Activated CD4-positive, CD25-positive, alpha-beta regulatory T cell treated with anti-CD3 and anti-CD28 coated beads, Interleukin-2, amount 50 U/mL, for 16 hours (primary cell): ENCODE results near the gene PDE1C.

Experiments used
- DNase-seq: peaks from one replicate; pipeline ENCODE4 v3.0.0-alpha.2; 2020; ENCODE audit warnings: low read depth, low spot score

PDE1C gene

DNA sequence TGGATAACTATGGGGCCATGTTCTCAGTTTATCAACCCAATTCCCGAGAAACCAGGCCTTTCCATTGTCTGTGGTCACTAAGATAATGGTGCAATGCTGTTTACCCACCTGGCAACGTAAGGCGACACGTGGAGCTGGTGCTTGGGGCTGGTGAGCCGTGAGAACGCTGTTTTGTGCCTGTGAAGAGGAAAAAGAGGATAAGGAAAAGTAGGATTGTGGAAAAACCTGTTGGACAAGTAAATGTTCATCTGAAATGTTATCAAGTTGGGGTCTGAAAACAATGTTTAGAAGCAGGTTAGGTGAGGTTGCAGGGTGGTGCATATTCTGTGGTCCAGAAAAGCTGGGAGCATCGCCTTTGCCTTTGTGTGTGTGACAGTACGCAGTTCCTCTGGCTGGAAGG lies 294.7 kb downstream of the PDE1C start:
- DNase-seq = no peak

DNA sequence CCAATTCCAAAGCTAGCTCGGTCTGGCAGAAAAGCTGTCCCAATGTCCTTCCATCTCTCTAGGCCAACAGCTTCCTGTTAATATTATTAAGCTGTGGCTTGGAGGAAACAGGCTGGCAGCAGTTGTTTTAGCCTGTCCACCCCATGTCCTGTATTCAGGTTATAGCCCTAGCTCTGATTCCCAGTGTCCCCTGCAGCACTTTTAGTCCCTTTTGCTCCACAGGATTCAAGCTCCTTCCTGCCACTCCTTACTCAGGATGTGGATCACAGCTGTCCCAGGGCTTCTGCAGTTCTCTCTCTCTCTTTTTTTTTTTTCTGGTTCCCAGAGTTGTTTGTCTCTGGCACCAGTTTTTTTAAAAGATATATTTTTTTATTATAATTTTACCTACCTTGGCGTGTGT lies 298.0 kb downstream of the PDE1C start:
- no peak for DNase-seq

DNA sequence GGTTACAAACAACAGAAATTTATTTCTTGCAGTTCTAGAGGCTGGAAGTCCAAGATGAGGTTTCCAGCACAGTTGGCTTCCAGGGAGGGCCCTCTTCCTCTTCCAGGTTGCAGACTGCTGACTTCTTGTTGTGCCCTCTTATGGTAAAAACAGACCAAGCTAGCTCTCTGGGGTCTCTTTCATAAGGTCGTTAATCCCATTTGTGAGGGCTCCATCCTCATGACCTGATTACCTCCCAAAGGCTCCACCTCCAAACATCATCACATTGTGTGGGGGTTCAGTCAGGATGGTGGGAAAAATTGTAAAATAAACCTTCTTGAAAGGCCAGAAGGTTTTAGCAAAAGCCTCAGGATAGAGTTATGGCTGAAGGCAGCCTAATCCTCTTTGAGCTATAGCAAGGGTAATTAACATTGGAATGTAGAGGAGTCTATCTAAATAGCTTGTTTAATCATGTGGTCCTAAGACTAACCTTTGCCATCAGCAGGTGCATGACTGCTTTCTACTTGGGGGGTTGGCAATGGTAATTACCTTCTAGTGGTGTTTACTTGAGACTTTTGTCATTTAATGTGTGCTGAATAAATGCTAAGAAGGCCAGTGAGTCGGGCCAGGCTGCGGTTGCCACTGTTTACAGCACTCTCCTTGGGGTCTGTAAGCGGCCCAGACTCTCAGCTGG lies 302.4 kb downstream of the PDE1C start:
- no peak for DNase-seq

DNA sequence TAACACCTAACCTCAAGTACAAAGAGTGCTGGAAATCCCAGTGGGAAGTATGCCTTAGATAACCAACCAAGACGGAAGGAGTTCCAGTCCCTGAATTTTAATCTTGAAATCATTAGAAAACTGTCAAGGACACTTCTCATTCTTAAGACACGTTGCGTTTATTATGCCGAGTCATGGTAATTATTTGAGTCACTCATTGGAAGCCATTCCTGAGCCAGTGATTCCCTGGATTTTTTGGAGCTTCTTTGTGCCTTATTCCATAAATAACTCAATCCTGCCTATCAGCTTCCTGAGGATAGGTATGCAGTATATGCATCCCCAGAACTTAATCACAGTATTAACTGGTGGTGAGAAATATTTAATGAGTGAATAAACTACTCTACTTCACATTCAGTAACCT lies 305.7 kb downstream of the PDE1C start:
- no peak for DNase-seq

DNA sequence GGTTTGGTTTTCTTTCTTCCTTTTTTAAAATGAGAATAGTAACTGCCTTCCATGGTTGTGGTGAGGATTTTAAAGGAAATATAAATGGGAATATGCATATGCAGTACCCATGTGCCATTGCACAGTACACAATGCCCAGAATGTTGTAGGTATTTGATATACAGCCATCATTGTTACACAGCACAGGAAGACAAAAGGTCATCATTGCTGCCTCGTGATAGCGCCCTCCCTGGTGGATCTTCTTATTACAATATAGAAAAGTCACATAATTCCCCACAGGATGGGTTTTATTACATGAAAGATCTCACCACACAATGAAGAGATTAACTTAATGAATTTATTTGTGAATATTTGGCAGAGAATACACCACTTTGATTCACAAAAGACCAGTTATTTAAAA lies 306.7 kb downstream of the PDE1C start:
- no peak for DNase-seq

DNA sequence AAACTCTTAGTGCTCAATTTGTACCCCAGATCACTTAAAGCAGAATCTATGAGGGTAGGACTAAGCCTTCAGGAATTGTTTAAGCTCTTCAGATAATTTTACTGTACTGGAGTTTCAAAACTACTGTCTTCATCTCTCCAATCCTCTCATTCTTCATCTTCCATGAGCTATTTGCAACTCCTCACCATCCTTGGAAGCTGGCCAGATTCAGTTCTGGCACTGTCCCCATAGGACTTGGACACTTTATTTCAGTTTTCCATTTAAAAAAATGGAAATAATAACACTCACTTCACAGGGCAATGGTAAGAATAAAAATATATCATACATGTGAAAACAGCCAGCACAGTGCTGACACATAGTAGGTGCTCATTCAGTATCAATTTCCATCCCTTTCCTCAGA lies 308.6 kb downstream of the PDE1C start:
- DNase-seq = no peak

DNA sequence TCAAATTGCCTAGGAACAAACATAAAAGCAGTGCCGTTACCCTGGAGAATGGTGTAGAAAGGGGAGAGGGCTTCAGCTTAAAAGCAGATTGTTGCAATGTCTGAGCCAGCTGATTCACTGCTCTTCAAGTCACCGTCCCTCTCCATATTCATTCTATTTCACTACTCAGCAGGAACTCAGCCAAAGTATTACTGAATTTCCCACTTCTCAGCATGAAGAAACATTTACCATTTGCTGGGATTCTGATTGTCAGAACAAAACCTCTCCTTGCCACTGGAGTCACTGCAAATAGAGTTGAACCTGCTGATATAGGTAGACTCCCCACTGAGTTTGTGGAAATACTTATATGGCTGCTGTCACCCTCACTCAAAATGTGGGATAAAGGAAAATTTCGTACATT lies 311.5 kb downstream of the PDE1C start:
- DNase-seq = no peak

DNA sequence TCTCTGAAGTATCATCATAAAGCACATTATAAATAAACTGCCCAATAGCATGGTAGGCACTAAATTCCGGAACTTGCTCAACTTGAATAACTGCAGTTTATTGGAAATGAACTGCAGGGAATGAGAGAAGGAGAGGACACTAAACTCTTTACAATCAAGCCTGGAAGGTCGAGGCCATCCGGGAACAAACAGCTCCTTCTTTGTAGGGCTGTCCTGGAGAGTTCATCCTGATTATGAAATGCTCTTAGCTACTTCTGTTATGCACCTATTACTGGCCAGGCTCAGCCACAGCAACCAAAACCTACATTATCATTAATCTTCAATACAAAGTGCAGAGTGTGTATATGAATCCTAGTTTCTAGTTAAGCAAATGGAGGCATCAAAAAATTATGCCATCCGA lies 318.5 kb downstream of the PDE1C start:
- no peak for DNase-seq

DNA sequence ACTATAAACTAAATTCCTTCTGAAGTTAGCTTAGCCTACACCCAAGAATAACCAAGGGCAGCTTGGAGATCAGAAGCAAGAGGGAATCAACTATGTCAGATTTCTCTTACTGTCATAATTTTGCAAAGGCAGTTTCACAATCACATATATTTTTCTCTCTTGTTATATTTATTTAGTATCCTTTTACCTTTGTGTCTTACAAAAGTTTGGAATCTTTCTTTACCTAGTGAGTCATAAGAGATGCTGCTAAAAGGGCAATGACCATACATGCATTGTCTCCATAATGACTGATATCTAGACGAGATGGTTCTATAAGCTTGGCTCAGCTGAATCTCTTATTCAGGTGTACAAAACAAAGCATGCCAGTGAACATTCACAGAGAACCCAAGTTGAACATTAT lies 322.1 kb downstream of the PDE1C start:
- no peak for DNase-seq

DNA sequence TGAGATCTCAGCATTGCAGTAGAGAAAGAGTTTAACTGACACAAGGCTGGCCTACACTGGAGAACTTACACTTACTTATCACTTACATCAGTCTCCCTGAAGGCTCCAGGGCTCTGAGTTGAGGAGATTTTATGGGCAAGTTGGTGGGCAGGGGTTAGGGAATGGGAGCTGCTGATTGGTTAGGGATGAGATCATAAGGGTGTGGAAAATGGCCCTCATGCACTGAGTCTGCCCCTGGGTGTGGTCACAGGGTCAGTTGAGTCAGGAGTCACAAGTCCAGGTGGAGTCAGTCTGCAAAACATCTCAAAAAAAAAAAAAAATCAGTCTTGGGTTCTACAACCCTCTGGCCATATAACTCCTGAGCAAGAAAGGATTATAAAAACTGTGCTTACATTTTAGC lies 322.7 kb downstream of the PDE1C start:
- DNase-seq = no peak

DNA sequence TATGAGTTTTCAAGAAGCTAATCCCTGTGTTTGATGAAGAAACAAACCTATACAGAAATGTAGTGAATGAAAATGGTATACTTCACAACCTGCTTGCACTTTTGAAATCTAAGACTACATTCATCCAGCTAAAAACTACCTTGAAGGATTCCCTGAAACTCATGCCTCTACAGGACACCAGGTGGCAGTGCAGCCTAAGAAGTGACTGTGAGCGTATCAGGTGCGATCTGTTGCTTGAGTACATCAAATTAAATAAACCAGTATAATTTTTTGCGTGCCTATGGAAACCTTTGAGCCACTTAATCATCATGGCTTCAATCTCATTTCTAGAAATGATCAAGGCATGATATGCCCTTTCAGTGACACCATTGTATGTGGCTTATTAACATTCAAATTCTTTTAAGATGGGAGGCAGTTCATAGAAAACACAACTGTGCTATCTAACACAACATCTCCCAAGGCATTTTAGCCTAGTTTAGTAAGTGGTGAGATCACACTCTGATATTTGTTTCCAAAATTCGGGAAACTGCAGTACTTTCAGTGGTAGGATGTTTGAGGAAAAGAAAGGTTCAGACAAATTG lies 325.8 kb downstream of the PDE1C start:
- DNase-seq = no peak

DNA sequence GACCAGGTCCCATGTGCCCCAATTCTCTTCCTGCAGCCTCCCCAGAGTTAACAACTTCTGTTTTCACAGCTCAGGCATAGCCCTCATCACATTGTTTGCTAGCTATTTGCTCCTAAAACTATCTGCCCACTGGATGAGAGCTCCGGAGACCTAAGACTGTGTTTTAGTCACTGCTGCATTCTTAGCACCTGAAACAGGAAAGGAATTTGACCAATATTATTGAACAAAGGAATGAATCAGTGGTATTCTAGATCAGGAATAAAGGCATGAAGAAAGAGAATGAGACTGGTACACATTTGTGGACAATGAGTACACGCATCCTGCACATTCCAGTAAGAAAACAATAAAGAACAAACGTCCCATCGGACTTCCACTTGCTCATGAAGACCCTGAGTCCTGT lies 328.4 kb downstream of the PDE1C start:
- DNase-seq = no peak

DNA sequence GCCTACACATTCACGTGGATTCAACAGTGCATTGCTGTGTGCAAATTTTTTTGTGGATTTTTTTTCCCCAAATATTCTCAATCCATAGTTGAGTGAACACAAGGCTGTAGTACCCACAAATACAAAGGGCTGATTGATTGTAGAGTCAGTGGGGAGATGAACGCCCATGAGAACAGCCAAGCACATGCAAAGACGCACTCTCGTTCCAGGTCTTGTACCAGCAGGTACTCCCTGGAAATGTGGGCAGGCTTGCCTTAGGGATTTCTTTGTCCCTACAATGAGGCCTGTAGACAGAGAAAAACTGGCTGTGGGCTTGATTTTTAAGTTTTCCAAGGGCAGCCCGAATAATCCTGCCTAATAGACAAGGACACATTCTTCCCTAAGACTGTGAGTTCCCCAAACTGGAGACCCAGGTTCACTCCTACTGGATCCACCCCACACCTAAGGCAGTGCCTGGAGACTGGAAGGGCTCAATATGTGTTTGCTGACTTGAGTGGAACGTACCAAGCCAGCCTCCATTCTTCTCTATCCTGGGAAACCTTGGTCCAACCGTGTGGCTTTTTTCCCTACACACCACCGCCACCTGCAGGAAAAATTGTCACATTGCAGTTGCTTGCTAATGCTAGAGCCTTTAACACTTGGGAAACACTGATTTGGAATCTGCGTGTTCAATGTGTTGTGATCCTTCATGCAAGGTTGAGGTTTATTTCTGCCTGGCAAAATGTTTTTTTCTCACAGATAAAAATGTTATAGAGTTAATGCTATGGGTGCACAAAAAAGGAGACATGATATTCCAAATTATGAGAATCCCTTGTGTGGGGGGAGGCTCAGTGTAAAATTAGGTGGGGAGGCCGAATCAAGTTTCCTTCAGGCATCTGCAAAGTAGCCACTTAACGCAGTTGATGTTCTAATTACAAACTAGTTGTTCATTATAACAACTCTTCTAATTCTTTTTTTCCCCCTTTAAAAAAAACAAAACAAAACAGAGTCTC lies 333.9 kb downstream of the PDE1C start:
- no peak for DNase-seq

DNA sequence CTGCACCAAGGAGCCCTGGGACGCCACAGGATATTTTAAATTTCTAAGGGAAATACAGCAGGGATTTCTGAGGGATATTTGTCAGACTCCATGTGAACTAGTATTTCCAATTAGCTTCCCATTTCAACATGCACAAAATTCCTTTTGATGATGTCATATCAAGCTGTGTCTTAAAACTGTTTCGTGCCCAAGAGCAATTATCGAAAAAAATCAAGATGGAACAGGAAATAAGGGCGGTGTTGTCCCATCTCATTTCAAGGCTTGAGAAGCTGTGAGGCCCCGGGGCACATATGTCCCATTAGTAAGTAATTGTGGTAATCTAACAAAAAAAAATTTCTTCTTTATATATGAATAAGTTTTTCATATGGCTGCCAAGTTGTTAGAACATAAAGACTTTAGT lies 335.8 kb downstream of the PDE1C start:
- no peak for DNase-seq

DNA sequence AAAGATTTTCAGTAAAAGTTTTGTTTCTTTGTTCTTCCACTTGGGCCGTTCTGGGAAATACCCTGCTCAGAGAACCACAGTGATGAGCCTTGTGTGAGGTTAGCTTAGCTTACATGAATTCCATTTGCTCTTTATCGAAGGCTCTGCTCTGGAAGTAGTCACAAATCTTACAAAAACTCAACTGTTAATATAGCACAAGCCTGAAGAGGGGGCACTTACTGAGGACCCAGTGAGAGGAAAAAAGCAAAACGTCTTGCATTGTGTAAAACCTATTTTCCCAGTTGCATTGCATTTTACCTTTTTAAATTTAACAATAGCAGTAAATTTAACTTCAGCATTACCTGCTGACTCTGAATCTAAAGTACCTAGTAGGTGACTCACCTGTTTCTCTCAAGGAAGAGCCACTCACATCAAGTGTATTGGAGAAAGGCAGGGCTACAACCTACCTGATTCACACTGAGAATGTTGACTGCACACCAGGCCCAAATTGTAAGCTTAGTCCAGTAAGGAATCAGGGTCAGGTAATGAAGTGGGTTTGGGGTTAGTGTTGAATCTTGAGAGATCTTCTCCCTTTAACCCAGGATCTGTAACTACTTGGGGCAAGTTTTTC lies 340.9 kb downstream of the PDE1C start:
- no peak for DNase-seq

DNA sequence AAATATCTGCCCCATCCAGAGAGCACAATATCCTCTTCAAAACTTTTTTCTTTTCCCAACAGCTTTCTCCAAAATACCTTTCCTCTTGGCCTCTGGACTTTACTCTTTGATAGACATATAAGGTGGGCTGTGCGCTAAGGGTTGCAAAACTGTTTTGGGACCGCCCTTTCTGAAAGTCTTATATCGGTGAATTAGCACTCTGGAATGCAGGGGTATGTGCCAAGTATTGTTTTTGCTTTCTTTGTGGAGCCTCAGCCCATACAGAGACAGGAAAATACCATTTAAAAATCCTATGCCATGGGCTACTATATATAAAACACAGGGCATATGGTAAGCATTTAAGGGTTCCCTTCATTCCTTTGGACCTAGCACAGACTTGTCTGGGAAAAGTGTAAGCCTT lies 345.5 kb downstream of the PDE1C start:
- DNase-seq = no peak

DNA sequence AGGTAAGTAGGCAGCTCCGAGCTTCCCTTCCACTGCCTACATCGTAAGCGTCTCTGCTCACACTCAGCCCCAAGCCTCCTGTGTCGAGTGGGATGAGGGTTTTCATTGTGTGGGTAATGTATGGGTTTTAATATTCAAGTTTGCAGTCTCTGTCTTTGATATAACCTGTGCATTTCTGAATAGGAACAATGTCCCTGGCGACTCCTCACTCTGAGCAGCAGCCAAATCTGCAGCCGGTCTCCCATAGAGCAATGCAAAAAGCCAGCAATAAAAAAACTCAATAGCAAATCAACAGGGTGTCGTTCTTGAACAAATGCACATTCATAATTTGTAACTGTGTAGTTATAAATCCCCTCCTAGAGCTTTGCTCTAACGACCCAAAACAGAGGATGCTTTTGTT lies 349.8 kb downstream of the PDE1C start:
- no peak for DNase-seq

DNA sequence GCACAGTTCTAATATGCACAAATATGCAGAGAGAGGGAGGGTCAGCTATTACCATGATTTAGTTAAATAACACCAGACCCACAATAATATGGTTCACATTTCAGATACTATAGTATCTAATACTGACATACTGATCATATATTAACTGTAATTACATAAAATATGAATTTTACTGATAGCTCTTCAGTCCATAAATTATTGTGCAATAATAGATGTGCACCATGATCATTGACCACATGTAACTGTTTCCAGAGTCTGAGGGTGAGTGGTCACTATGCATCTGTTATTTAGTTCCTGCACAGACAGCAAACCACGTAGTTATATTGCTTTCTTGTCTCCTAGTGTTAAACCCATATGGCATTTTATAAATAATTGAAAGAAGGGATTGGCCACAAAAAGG lies 353.9 kb downstream of the PDE1C start:
- no peak for DNase-seq

DNA sequence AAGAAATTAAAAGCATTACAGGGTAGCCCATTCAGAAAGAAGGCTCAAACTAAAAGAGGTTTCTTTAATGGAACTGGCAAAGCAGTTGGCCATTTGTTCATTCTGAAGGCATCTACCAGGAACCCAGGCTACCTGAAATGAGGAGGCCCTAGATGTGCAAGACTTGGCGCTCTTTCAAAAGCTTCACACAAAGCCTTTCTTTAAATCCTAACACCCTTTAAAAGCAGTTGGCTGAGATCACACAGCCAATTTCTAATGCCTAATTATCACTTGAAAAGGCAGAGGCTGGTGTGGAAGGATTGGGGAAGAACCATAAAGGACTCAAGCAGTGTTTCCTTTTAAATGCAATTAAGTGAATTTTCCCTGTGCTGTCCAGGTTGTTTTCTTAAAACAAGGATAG lies 360.0 kb downstream of the PDE1C start:
- no peak for DNase-seq

DNA sequence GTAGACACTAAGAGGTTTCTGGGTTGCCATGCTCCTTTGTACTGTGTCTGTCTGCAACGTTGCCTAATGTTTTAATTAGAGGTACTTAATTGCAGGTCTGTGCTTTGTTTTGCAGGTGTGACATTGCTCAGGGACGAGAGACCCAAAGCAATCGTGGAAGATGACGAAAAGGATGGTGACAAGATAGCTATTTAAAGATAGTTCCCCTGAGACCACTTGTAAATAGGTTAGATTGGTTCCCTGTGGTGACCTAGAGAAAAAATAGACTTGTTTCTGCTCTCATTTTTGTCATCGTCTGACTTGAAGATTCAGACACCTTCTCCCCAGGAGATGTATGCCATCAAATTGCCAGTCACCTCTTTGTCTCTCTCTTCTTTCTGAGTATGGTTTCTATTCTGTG lies 363.1 kb downstream of the PDE1C start:
- no peak for DNase-seq

DNA sequence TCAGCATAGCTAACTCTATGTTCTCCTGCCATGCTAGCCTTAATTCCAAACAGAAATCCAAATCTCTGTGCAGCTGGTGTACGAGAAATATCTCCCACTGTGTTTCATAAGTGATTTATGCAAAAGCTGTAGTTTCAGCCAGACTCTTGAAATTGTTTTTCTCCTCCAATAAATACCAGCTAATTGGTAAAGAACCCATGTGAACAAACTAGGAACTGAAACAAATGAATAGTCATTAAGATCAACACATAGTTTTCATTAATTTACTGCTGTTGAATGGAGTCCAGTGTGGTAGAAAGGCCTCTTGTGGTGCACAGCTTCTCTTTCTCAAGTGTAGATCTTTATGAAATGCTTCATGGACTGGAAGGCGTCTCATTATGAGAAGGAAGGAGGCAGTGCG lies 364.8 kb downstream of the PDE1C start:
- no peak for DNase-seq

DNA sequence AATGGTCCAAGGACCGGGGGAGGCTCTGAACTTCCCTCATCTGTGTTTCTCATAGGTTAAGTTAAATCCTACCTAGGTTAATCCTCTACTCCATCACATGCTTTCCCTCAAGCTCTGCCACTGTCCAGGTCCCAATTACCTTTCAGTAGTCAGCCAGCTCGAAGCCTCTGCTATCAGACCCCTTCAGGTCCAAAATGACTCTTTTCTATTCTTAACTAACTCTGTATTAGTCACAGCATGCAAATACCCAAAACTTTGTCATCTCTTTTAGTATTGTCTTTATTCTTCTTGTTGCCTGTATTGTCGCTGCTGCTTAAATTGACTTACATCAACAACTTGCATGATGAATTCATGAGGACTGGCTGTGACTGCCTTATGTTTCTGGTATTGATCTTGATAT lies 367.9 kb downstream of the PDE1C start:
- no peak for DNase-seq
